Iris pigment epithelial cell (primary cell): ENCODE results near the gene DOCK6.

Experiments
- DNase-seq: peaks from one replicate; pipeline ENCODE4 v3.0.0-alpha.2; 2011; ENCODE audit warnings: low read depth

The DOCK6 gene

GRCh38 chr19:11223200-11223599 lies 39.1 kb downstream of the DOCK6 start:
- no peak for DNase-seq

GRCh38 chr19:11221082-11221598 lies 41.2 kb downstream of the DOCK6 start:
- no peak for DNase-seq

DNA sequence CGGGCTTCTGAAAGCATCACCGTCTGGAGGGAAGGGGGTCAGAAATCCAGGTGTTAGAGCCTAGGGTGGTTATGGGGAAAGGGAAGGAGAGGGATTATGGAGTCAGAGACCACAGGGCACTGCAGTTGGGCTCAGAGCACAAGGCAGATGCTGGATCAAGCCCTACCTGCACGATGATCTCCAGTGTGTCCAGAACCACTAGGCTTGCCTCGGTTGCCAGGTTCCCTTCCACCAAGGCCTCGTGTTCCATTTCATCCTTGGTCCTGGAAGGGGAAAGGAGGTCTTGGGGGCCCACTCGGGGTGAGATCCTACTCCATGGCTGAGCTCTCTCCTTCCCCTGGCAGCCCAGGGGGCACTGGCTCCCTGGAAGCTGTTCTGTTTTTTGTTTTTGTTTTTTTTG lies 47.9 kb downstream of the DOCK6 start:
- DNase-seq = no peak

DNA sequence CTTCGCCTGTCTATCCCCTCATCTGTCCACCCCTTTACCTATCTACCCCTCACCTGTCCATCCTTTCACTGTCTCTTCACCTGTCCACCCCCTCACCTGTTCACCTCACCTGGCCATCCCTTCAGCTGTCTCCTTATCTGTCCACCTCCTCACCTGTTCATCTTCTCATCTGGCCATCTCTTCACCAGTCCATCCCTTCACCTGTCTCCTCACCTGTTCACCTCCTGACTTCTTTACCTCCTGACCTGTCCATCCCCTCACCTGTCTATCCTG lies 51.7 kb downstream of the DOCK6 start:
- DNase-seq = no peak

- DNase-seq = no peak
Measured at GRCh38 chr19:11209839-11210655, 52.3 kb downstream of the DOCK6 start.

DNA sequence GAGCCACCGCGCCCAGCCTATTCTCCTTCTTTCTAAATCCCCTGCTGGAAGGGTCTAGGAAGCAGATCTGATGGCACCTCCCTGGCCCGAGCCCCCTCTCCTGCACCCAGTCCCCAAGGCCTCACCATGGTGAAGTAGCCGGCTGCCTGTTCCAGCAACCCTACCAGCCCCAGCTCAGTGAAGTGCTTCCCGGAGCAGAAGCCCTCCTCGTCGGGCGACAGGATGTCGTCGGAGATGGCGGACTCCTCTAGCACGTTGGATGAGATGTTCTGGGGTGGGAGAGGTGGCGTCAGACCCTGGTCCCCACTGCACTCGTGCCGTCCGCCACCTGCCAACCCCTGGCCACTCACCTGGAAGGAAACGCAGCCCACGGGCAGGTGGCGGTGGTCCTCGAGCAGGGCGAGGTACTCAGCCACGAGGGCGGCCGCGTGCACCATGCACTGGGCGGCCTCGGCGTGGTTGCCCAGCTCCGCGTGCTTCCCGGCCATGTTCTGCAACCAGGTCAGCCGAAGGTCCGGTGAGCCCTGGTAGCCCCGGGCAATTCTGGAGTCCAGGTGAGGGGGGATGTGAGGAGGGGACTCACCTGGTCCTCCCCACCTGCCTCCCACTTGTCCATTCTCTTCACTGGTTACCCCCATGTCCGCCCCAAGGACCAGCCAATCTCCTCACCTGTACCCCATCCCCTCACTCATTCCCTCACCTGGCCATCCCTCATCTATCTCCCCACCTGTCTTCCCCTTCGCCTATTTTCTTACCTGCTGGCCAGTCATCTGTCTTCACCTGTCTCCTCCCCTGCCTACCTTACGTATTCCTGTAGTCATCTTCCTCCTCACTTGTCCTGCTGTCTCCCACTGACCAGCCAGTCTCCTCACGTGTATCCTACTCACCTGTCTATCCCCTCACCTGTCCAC lies 53.5 kb downstream of the DOCK6 start:
- DNase-seq = no peak

DNA sequence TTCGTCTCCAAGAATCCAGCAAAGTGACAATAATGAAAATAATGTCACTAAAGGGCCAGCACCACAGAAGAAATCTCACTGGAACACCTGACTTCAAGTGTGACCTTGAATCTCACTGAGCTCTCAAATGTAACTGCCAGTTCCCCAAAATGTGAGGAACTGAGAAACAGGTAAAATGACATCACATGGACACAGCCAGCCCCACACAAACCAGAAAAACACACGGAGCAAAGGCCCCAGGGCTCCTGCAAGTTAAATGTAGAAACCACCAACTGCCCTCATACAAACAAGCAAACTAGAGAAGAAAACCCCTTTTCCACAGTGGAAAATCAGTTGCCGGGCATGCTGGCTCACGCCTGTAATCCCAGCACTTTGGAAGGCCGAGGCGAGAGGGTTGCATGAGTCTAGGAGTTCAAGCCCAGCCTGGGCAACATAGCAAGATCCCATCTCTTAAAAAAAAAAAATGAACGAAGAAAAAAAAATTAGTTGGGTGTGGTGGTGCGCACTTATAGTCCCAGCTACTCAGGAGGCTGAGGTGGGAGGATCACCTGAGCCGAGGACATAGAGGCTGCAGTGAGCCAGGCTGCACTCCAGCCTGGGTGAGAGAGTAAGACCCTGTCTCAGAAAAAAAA lies 56.3 kb downstream of the DOCK6 start:
- no peak for DNase-seq

GRCh38 chr19:11204943-11205349 lies 57.4 kb downstream of the DOCK6 start:
- no peak for DNase-seq

- no peak for DNase-seq
Measured at GRCh38 chr19:11204076-11204602, 58.2 kb downstream of the DOCK6 start.

DNA sequence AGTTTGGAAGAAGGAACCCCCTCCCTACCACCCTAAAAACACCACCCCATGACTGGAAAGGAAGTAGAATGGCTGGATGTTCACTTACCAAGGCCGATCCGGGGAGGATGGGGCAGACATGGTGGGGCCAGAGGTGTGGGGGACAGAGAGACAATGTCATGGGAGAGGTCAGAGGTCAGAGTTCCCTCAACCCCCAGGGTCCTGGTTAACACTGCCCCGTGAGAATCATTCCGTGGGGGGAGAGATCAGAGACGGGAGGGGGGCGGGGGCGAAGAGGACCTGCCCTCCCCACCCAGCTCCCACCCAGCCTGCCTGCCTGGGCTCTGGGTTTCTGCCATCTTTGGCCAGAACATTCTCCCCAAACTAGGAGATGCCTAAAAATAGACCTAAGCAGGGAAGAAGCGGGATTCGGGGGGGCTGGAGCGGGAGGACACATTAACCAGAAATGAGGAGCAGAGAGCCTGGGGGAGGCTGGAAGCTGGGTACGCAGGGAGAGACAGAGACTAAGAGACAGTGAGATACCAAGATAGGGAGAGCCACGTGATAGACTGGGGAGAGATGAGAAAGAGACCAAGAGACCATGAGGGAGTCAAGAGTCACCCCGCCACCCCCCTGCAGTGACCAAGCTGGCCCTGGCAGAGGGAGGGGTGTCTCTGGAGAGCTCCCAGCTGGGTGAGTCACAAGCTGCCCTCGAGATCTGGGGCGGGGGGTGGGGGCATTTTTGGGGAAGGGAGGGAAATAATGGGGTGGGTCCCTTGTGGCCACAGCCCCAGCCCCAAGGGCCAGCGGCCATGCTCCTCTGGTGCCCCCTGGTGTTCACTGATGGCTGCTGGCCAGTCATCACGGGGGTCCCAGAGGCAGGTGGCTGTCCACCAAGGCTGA lies 58.9 kb downstream of the DOCK6 start:
- DNase-seq = peak; percentile 54

DNA sequence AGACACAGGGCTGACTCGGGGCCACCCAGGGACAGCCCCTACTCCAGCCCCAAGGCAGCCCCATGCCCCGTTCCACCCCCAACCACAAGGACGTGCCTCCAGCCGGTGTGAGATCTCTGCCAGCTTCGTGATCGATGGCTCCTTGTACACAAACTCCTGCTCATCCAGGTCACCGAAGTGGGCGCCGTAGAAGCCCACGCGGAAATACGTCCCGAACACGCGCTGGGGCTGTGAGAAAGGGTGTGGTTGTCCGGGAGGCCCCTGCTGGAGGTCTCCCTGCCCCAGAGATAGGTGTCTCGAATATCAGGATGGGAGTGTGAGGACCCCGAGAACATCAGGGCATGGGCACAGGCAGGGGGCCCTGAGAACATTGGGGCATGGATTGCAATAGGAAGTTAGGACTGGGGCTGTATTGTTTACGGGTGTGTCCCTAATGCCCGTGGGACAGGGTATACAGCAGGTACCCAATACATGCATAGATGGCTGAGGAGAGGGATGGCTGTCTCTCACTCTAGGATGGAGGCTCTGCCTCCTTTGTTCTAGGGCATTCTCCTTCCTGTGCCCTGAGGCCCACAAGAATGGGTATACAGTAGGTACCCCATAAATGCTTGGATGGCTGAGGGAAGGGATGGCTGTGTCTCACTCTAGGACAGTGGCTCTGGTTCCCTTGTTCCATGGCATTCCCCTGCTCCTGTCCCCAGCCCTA lies 59.7 kb downstream of the DOCK6 start:
- DNase-seq = no peak

- no peak for DNase-seq
Measured at GRCh38 chr19:11201791-11202190, 60.5 kb downstream of the DOCK6 start.

DNA sequence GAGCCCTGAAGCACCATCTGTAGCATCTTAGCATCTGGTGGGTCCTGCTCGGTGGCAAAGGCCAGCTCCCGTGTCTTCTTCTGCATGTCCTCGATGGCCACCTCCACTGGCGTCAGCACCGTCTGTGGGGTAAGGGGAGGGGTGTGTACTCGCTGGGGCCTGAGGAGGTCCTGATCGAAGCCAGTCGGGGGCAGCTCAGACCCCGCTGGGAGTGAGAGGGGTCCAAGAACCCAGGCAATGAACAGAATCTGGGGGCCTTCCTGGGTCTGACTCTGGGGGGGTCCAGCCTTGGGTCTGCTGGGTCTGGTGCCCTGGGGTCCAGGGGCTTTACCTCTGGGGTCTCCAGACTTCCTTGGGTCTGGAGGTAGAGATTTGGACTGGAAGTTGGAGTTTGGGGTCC lies 61.4 kb downstream of the DOCK6 start:
- no peak for DNase-seq

DNA sequence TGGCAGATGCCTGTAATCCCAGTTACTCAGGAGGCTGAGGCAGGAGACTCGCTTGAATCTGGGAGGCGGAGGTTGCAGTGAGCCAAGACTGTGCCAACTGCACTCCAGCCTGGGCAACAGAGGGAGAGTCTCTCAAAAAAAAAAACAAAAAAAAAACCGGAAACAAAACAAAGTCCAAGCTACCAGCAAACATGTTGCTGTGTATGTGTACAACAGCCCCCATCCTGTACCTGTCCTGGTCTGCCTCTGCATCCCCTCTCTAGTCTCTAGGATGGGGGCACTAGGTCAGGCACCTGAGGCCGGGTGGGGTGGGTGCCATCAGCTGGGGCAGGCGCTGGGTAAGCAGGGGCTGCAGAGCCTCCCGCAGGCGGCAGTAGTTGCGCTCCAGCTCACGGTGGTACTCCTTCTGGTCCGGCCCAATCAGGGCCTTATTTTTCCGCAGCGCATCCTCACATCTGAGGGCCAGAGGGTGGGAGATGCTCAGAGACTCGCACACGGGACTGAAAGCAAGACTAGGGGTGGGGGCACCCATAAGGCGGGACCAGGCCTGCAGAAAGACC lies 62.2 kb downstream of the DOCK6 start:
- DNase-seq = no peak

- DNase-seq = no peak
Measured at GRCh38 chr19:11199517-11199916, 62.8 kb downstream of the DOCK6 start.

DNA sequence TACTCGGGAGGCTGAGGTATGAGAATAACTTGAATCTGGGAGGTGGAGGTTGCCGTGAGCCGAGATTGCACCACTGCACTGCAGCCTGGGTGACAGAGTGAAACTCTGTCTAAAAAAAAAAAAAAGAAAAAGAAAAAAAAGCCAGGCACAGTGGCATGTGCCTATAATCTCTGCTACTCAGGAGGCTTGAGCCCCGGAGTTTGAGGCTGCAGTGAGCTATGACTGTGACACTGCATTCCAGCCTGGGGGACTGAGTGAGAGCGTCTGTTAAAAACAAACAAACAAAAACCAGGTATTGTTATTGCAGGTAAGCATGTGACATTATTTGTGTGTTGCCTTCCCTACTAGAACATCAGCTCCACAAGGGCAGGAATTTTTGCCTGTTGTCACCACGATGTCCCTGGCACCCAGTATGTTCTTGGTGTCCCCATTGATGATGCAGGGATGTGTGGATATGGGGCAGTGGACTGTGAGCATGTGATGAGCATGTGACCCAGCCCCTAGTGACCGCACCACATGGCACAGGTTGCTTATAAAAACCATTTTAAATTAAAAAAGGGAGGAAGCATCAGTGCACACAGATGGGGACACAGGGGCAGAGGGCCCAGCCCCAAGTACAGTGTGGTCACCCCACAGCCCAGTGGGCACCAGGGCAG lies 63.4 kb downstream of the DOCK6 start:
- DNase-seq = no peak

DNA sequence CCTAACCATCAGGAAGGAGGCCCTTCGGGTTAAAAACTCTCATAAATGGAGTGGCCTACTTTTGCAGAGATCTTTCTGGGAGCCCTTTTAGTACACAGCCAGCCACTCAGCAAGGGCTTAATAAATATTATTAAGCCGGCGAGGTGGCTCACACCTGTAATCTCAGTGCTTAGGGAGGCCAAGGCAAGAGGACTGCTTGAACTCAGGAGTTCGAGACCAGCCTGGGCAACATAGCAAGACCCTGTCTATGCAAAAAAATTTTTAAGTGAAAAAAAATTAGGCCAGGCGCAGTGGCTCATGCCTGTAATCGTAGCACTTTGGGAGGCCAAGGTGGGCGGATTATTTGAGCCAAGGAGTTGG lies 64.2 kb downstream of the DOCK6 start:
- DNase-seq = no peak

GRCh38 chr19:11197291-11198174 lies 64.8 kb downstream of the DOCK6 start, which contains the start of gene KANK2:
Gene KANK2 (minus strand): TSS chr19:11197545. CDS start chr19:11194511, 3,034 bp downstream.
- DNase-seq = peak; percentile 78
